ENCODE measurements around the gene PDCL3.

The PDCL3 gene

DNA sequence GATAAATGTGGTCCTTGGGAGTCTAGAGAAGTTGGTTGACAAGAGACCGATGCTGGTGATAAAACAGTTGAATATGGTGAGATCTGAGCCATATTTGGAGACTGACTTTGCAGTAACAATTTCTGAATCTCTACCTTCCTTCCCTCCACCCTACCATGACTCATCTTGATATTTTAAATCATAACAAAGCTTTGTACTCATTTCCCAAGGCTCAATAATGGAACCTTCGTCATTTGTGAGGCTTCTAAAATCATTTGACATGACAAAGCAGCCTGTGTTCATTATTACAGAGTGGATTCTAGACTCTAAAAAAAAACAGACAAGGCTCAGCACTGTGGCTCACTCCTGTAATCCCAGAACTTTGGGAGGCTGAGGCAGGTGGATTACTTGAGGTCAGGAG is 38.5 kb upstream of the PDCL3 start:
- no peak overlapping the region for H3K23ac ChIP-seq (ENCODE audit: low read length)
- H3K4ac ChIP-seq (ENCODE audit: low read depth, low read length) = no peak overlapping the region
- no peaks in the 10 kb centered on the region for H3K79me2 ChIP-seq (ENCODE audit: control insufficient read depth, insufficient read depth, low read length)
- no peak overlapping the region for H3K4me2 ChIP-seq (ENCODE audit: low read length)
- no peak overlapping the region for H2BK5ac ChIP-seq (ENCODE audit: low read length)
- no peak overlapping the region for H3K56ac ChIP-seq (ENCODE audit: low read length)
- H3K36me3 ChIP-seq (ENCODE audit: control insufficient read depth, insufficient read depth, low read length) = no peaks in the 10 kb centered on the region
- H3K9ac ChIP-seq (ENCODE audit: low read length) = no peak overlapping the region
- H2BK15ac ChIP-seq (replicated peaks; ENCODE audit: low read depth) = no peak overlapping the region
- no peaks in the 10 kb centered on the region for H3K4me1 ChIP-seq (ENCODE audit: control insufficient read depth, low read depth, low read length)
- no peak overlapping the region for H2AK5ac ChIP-seq (ENCODE audit: low read length)
- no peak overlapping the region for H3K27ac ChIP-seq (ENCODE audit: low read depth, low read length)
- no peak overlapping the region for H4K8ac ChIP-seq (ENCODE audit: low read depth, low read length)
- no peak for DNase-seq
- no peak overlapping the region for H3K4me3 ChIP-seq (ENCODE audit: low read length)
- no peak overlapping the region for H2BK120ac ChIP-seq (ENCODE audit: low read depth, low read length)
- H3K79me1 ChIP-seq (ENCODE audit: low read length) = no peaks in the 10 kb centered on the region
- WGBS (ENCODE audit: extremely low coverage, insufficient coverage, low lambda C conversion rate) = no CpG with 5 or more reads among the region's 2 CpGs
- no peak overlapping the region for H4K5ac ChIP-seq (ENCODE audit: low read length)
- H3K18ac ChIP-seq (ENCODE audit: low read length) = no peak overlapping the region
- H3K27me3 ChIP-seq (ENCODE audit: insufficient read depth, low read length, poor library complexity) = no peaks in the 10 kb centered on the region

DNA sequence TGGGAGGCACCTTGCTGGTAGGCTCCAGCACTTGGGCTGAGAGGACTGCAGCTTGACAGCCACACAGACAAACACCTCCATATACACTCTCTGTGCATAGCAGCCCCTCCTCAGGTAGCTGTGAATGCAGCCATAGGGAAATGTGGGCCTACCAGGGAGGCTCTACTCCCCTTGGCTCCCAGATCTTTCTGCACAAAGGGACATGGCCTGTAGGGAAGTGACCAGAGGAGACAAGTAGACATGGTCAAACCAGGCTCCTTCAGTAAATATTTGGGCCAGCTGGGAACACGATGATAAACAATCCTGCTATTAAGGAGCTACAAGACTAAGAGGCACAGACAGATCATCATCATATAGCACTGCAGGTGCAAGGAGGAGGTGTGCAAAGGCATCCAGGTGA is 35.9 kb upstream of the PDCL3 start:
- Histone ChIP-seq H3K79me2 (ENCODE audit: control insufficient read depth, insufficient read depth, low read length) (no peaks in the 10 kb centered on the region), H2AK5ac (ENCODE audit: low read length) (no peak overlapping the region), H3K27ac (ENCODE audit: low read depth, low read length) (no peak overlapping the region), H4K8ac (ENCODE audit: low read depth, low read length) (no peak overlapping the region), H3K4me1 (ENCODE audit: control insufficient read depth, low read depth, low read length) (no peaks in the 10 kb centered on the region), H2BK120ac (ENCODE audit: low read depth, low read length) (no peak overlapping the region), H3K23ac (ENCODE audit: low read length) (no peak overlapping the region), H3K27me3 (ENCODE audit: insufficient read depth, low read length, poor library complexity) (no peaks in the 10 kb centered on the region), H2BK5ac (ENCODE audit: low read length) (no peak overlapping the region), H3K4me2 (ENCODE audit: low read length) (no peak overlapping the region), H3K18ac (ENCODE audit: low read length) (no peak overlapping the region), H3K79me1 (ENCODE audit: low read length) (no peaks in the 10 kb centered on the region), H3K4ac (ENCODE audit: low read depth, low read length) (no peak overlapping the region), H3K56ac (ENCODE audit: low read length) (no peak overlapping the region), H3K36me3 (ENCODE audit: control insufficient read depth, insufficient read depth, low read length) (no peaks in the 10 kb centered on the region), H4K5ac (ENCODE audit: low read length) (no peak overlapping the region), H2BK15ac (replicated peaks; ENCODE audit: low read depth) (no peak overlapping the region), H3K9ac (ENCODE audit: low read length) (no peak overlapping the region), H3K4me3 (ENCODE audit: low read length) (no peak overlapping the region)
- no CpG with 5 or more reads among the region's 1 CpG for WGBS (ENCODE audit: extremely low coverage, insufficient coverage, low lambda C conversion rate)
- no peak for DNase-seq

DNA sequence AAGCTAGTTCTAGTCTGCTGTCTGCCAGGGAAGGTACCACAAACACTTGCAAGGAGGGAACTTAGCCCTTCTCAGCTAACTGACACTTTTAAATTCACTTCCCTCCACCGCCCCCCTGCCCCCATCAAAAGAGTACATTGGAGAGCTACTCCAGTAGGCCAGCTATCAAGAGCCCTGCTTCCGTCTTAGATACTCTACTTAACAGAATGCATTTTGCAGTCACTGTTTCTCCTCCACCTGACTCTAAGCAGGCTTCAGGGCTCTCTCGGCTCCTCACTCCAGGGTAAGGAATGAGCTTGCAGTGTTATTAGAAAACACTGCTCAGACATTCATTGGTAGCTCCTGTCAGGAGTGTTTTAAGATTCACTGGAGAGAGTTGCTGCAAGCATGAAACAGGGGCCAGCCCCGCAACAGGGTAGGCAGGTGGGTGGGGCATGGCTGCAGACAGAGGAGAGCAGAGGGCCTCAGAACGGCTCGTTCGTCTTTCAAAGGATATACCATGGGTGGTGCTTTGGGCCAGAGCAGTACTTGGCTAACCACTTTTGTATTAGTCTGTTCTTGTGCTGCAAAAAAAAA is 35.3 kb upstream of the PDCL3 start:
- Histone ChIP-seq H2BK120ac (ENCODE audit: low read depth, low read length) (no peak overlapping the region), H3K27me3 (ENCODE audit: insufficient read depth, low read length, poor library complexity) (no peaks in the 10 kb centered on the region), H3K4me2 (ENCODE audit: low read length) (no peak overlapping the region), H2BK15ac (replicated peaks; ENCODE audit: low read depth) (no peak overlapping the region), H3K18ac (ENCODE audit: low read length) (no peak overlapping the region), H3K27ac (ENCODE audit: low read depth, low read length) (no peak overlapping the region), H3K4me3 (ENCODE audit: low read length) (no peak overlapping the region), H4K8ac (ENCODE audit: low read depth, low read length) (no peak overlapping the region), H3K23ac (ENCODE audit: low read length) (no peak overlapping the region), H3K4ac (ENCODE audit: low read depth, low read length) (no peak overlapping the region), H3K9ac (ENCODE audit: low read length) (no peak overlapping the region), H3K79me1 (ENCODE audit: low read length) (no peaks in the 10 kb centered on the region), H3K4me1 (ENCODE audit: control insufficient read depth, low read depth, low read length) (no peaks in the 10 kb centered on the region), H4K5ac (ENCODE audit: low read length) (no peak overlapping the region), H3K56ac (ENCODE audit: low read length) (no peak overlapping the region), H2AK5ac (ENCODE audit: low read length) (no peak overlapping the region), H2BK5ac (ENCODE audit: low read length) (no peak overlapping the region), H3K79me2 (ENCODE audit: control insufficient read depth, insufficient read depth, low read length) (no peaks in the 10 kb centered on the region), H3K36me3 (ENCODE audit: control insufficient read depth, insufficient read depth, low read length) (no peaks in the 10 kb centered on the region)
- DNase-seq = no peak
- WGBS (ENCODE audit: extremely low coverage, insufficient coverage, low lambda C conversion rate) = no CpG with 5 or more reads among the region's 7 CpGs

- no peak overlapping the region for H3K23ac ChIP-seq (ENCODE audit: low read length)
- DNase-seq = no peak
- no peak overlapping the region for H3K56ac ChIP-seq (ENCODE audit: low read length)
- no peak overlapping the region for H3K27ac ChIP-seq (ENCODE audit: low read depth, low read length)
- H3K27me3 ChIP-seq (ENCODE audit: insufficient read depth, low read length, poor library complexity) = no peaks in the 10 kb centered on the region
- H3K4me3 ChIP-seq (ENCODE audit: low read length) = no peak overlapping the region
- no peak overlapping the region for H2BK120ac ChIP-seq (ENCODE audit: low read depth, low read length)
- H4K8ac ChIP-seq (ENCODE audit: low read depth, low read length) = no peak overlapping the region
- no peak overlapping the region for H4K5ac ChIP-seq (ENCODE audit: low read length)
- H3K4ac ChIP-seq (ENCODE audit: low read depth, low read length) = no peak overlapping the region
- no CpG with 5 or more reads among the region's 8 CpGs for WGBS (ENCODE audit: extremely low coverage, insufficient coverage, low lambda C conversion rate)
- H3K9ac ChIP-seq (ENCODE audit: low read length) = no peak overlapping the region
- H3K4me1 ChIP-seq (ENCODE audit: control insufficient read depth, low read depth, low read length) = no peaks in the 10 kb centered on the region
- no peak overlapping the region for H2BK15ac ChIP-seq (replicated peaks; ENCODE audit: low read depth)
- no peak overlapping the region for H3K18ac ChIP-seq (ENCODE audit: low read length)
- no peak overlapping the region for H3K4me2 ChIP-seq (ENCODE audit: low read length)
- no peaks in the 10 kb centered on the region for H3K36me3 ChIP-seq (ENCODE audit: control insufficient read depth, insufficient read depth, low read length)
- H3K79me2 ChIP-seq (ENCODE audit: control insufficient read depth, insufficient read depth, low read length) = no peaks in the 10 kb centered on the region
- no peaks in the 10 kb centered on the region for H3K79me1 ChIP-seq (ENCODE audit: low read length)
- H2AK5ac ChIP-seq (ENCODE audit: low read length) = no peak overlapping the region
- no peak overlapping the region for H2BK5ac ChIP-seq (ENCODE audit: low read length)
These were observed 33.6 kb upstream of the PDCL3 start for GRCh38 chr2:100529176-100529575.

DNA sequence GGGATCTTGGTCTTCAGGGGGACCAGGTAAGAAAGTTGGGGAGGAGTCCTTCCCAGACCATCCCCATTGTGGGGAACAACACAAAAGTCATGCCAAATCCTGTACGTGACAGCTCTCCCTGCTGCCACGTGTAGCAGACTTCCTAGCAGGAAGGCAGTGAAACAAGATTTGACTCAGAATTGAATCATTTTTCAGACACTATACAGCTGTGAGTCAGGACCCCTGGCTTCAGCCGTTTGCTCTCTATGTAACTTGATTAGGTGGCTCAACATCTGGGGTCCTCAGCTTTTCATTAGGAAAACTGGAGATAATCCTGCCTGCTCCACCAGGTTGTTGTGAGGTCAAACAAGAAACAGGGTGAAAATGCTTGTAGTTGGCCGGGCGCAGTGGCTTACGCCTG is 32.9 kb upstream of the PDCL3 start:
- H3K36me3 ChIP-seq (ENCODE audit: control insufficient read depth, insufficient read depth, low read length) = no peaks in the 10 kb centered on the region
- H3K4ac ChIP-seq (ENCODE audit: low read depth, low read length) = no peak overlapping the region
- H3K56ac ChIP-seq (ENCODE audit: low read length) = no peak overlapping the region
- no peaks in the 10 kb centered on the region for H3K79me1 ChIP-seq (ENCODE audit: low read length)
- no CpG with 5 or more reads among the region's 6 CpGs for WGBS (ENCODE audit: extremely low coverage, insufficient coverage, low lambda C conversion rate)
- H3K18ac ChIP-seq (ENCODE audit: low read length) = no peak overlapping the region
- H2BK120ac ChIP-seq (ENCODE audit: low read depth, low read length) = no peak overlapping the region
- no peak overlapping the region for H3K9ac ChIP-seq (ENCODE audit: low read length)
- H2BK5ac ChIP-seq (ENCODE audit: low read length) = no peak overlapping the region
- no peak for DNase-seq
- H2BK15ac ChIP-seq (replicated peaks; ENCODE audit: low read depth) = no peak overlapping the region
- no peaks in the 10 kb centered on the region for H3K27me3 ChIP-seq (ENCODE audit: insufficient read depth, low read length, poor library complexity)
- H3K23ac ChIP-seq (ENCODE audit: low read length) = no peak overlapping the region
- no peak overlapping the region for H2AK5ac ChIP-seq (ENCODE audit: low read length)
- no peak overlapping the region for H3K4me3 ChIP-seq (ENCODE audit: low read length)
- no peak overlapping the region for H4K5ac ChIP-seq (ENCODE audit: low read length)
- no peaks in the 10 kb centered on the region for H3K79me2 ChIP-seq (ENCODE audit: control insufficient read depth, insufficient read depth, low read length)
- no peaks in the 10 kb centered on the region for H3K4me1 ChIP-seq (ENCODE audit: control insufficient read depth, low read depth, low read length)
- no peak overlapping the region for H3K27ac ChIP-seq (ENCODE audit: low read depth, low read length)
- H3K4me2 ChIP-seq (ENCODE audit: low read length) = no peak overlapping the region
- no peak overlapping the region for H4K8ac ChIP-seq (ENCODE audit: low read depth, low read length)

- Histone ChIP-seq H3K4me1 (ENCODE audit: control insufficient read depth, low read depth, low read length) (no peaks in the 10 kb centered on the region), H3K18ac (ENCODE audit: low read length) (no peak overlapping the region), H4K8ac (ENCODE audit: low read depth, low read length) (no peak overlapping the region), H3K79me1 (ENCODE audit: low read length) (no peaks in the 10 kb centered on the region), H2AK5ac (ENCODE audit: low read length) (no peak overlapping the region), H3K27ac (ENCODE audit: low read depth, low read length) (no peak overlapping the region), H2BK15ac (replicated peaks; ENCODE audit: low read depth) (no peak overlapping the region), H3K27me3 (ENCODE audit: insufficient read depth, low read length, poor library complexity) (no peaks in the 10 kb centered on the region), H3K4ac (ENCODE audit: low read depth, low read length) (no peak overlapping the region), H3K79me2 (ENCODE audit: control insufficient read depth, insufficient read depth, low read length) (no peaks in the 10 kb centered on the region), H3K36me3 (ENCODE audit: control insufficient read depth, insufficient read depth, low read length) (no peaks in the 10 kb centered on the region), H3K4me2 (ENCODE audit: low read length) (no peak overlapping the region), H3K56ac (ENCODE audit: low read length) (no peak overlapping the region), H3K4me3 (ENCODE audit: low read length) (no peak overlapping the region), H3K23ac (ENCODE audit: low read length) (no peak overlapping the region), H2BK120ac (ENCODE audit: low read depth, low read length) (no peak overlapping the region), H2BK5ac (ENCODE audit: low read length) (no peak overlapping the region), H3K9ac (ENCODE audit: low read length) (no peak overlapping the region), H4K5ac (ENCODE audit: low read length) (no peak overlapping the region)
- WGBS (ENCODE audit: extremely low coverage, insufficient coverage, low lambda C conversion rate) = no CpG with 5 or more reads among the region's 2 CpGs
- DNase-seq = no peak
These were observed 26.9 kb upstream of the PDCL3 start for GRCh38 chr2:100535855-100536254.

Measured in mesendoderm (in vitro differentiated cells).